GM12865 (cell line): ENCODE data around the gene UCMA.

Source experiments
- DNase-seq: peaks from one replicate; pipeline ENCODE4 v3.0.0; 2010; ENCODE audit warnings: low read depth
- H3K4me3 ChIP-seq: 2 replicates; pipeline ENCODE4 v1.5.1; 2011; ENCODE audit warnings: mild to moderate bottlenecking, low read depth, low read length, control low read depth
- CTCF ChIP-seq: IDR thresholded peaks from 2 replicates; pipeline ENCODE4 v1.5.1; 2011; ENCODE audit warnings: low read length, control low read depth, low read depth, inconsistent platforms; ENCODE audit not compliant: insufficient read depth; ENCODE audit errors: missing control alignments

UCMA gene

GRCh38 chr10:13233358-13233757 lies 816 bp downstream of the UCMA start:
- DNase-seq = no peak
- no peak overlapping the region for H3K4me3 ChIP-seq
- TF ChIP-seq CTCF = no peak

- no peak overlapping the region for H3K4me3 ChIP-seq
- no peak for DNase-seq
- TF ChIP-seq CTCF = no peak
Measured at GRCh38 chr10:13231808-13232207, 2.4 kb downstream of the UCMA start.

- no peak overlapping the region for H3K4me3 ChIP-seq
- no peak for DNase-seq
- TF ChIP-seq CTCF = no peak
Measured at GRCh38 chr10:13231190-13231589, 3.0 kb downstream of the UCMA start.

GRCh38 chr10:13227031-13227430 lies 7.1 kb downstream of the UCMA start:
- TF ChIP-seq CTCF = no peak
- no peak overlapping the region for H3K4me3 ChIP-seq
- no peak for DNase-seq

- H3K4me3 ChIP-seq = no peak overlapping the region
- no peak for DNase-seq
- no peak for TF ChIP-seq CTCF
Measured at GRCh38 chr10:13225601-13226000, 8.6 kb downstream of the UCMA start.

GRCh38 chr10:13224210-13224995 lies 9.8 kb downstream of the UCMA start:
- no peak for TF ChIP-seq CTCF
- H3K4me3 ChIP-seq = no peak overlapping the region
- DNase-seq = peak; percentile 7

- no peak overlapping the region for H3K4me3 ChIP-seq
- TF ChIP-seq CTCF = no peak
Measured at GRCh38 chr10:13223241-13223640, 10.9 kb downstream of the UCMA start.

More at GRCh38 chr10:13223241-13223640, 10.9 kb downstream of the UCMA start:
- no peak for DNase-seq
